NCI-H128 (cell line): ENCODE measurements around the gene ATP13A2.

Experiments
- DNase-seq: peaks from one replicate; lab custom pipeline; 2025; ENCODE audit not compliant: unreplicated experiment; lab: John Stamatoyannopoulos, UW

ATP13A2 gene, protein sequence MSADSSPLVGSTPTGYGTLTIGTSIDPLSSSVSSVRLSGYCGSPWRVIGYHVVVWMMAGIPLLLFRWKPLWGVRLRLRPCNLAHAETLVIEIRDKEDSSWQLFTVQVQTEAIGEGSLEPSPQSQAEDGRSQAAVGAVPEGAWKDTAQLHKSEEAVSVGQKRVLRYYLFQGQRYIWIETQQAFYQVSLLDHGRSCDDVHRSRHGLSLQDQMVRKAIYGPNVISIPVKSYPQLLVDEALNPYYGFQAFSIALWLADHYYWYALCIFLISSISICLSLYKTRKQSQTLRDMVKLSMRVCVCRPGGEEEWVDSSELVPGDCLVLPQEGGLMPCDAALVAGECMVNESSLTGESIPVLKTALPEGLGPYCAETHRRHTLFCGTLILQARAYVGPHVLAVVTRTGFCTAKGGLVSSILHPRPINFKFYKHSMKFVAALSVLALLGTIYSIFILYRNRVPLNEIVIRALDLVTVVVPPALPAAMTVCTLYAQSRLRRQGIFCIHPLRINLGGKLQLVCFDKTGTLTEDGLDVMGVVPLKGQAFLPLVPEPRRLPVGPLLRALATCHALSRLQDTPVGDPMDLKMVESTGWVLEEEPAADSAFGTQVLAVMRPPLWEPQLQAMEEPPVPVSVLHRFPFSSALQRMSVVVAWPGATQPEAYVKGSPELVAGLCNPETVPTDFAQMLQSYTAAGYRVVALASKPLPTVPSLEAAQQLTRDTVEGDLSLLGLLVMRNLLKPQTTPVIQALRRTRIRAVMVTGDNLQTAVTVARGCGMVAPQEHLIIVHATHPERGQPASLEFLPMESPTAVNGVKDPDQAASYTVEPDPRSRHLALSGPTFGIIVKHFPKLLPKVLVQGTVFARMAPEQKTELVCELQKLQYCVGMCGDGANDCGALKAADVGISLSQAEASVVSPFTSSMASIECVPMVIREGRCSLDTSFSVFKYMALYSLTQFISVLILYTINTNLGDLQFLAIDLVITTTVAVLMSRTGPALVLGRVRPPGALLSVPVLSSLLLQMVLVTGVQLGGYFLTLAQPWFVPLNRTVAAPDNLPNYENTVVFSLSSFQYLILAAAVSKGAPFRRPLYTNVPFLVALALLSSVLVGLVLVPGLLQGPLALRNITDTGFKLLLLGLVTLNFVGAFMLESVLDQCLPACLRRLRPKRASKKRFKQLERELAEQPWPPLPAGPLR

DNA sequence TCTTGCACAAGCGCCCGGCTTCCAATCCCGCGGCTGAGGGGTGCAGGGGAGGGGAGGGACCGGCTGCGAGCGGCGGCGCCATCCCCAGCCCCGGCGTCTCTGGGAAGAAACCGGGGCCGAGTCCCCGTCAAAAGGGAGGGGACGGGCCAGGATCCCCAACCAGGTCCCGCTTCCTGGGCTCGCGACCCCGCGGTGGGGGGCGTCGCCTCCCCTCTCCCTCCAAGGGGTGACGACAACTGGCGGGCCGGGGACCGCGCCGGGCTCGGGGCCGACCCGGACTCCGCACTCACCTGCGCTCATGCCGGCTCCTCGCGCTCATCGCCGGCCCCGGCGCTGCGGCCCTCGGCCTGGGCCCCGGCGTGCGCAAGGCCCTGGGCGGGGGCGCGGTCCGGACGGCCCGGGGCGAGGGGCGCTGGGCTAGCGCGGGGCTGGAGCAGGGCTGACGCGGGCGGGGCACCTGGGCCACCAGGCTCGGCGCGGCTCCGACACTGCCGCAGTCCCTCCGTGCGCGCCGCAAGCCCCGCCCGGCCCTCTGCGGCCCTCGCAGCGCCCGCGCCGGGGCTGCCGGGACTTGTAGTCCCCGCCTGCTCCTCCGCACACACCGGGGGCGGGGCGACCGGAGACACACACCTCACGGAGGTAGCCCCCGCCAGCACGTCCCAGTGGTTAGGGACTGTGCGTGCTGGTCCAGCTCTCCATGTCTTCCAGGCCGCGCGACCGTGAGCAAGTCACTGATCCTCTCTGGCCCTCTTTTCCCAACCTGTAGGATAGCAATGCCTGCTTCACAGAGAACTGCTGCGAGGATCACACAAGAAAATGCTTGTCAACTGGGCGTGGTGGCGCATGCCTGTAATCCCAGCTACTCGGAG is at the start of gene ATP13A2:
Gene ATP13A2, minus strand, starts transcription at position 490 of the 869 bp plus-strand sequence. Its CDS starts 190 bp downstream, at position 300.
- DNase-seq: peak; percentile 86

DNA sequence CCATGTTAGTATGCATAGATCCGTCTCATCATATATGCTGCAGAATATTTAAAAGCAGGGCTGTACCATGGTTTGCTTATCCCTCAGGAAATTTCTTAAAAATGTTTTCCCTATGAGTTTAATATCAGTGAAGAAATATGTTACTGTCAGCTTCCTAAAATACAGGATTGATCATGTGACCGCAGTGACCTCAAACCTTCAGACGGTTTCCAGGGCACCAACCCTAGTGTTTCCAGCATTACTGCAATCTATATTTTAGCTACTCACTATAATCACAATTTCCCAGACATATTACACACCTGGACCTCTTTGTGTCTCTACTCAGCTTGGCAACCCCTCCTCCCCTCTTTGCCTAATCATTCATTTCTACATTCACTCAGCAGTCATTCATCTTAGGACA is 49.8 kb upstream of the ATP13A2 start:
- no peak for DNase-seq

DNA sequence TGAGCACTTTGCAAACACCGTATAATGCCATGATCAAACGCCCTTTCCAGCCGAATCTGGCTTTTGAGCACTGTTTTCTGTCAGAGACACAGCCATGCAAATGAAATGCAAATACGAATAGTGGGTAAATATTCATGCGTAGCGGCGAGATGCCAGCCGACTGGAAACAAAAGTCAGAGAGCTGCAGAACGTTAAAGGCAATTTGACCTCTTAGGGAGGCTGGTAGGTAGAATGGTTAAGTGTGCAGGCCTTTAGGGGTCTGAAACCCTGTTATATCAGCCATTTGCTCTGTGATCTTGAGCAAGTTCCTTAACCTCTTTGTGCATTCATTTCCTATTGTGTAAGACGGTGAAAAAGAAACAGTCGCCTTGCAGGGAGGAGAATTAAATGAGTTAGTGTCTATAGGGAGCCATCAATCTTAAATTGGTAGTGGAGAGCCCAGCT is 48.6 kb upstream of the ATP13A2 start:
- no peak for DNase-seq

DNA sequence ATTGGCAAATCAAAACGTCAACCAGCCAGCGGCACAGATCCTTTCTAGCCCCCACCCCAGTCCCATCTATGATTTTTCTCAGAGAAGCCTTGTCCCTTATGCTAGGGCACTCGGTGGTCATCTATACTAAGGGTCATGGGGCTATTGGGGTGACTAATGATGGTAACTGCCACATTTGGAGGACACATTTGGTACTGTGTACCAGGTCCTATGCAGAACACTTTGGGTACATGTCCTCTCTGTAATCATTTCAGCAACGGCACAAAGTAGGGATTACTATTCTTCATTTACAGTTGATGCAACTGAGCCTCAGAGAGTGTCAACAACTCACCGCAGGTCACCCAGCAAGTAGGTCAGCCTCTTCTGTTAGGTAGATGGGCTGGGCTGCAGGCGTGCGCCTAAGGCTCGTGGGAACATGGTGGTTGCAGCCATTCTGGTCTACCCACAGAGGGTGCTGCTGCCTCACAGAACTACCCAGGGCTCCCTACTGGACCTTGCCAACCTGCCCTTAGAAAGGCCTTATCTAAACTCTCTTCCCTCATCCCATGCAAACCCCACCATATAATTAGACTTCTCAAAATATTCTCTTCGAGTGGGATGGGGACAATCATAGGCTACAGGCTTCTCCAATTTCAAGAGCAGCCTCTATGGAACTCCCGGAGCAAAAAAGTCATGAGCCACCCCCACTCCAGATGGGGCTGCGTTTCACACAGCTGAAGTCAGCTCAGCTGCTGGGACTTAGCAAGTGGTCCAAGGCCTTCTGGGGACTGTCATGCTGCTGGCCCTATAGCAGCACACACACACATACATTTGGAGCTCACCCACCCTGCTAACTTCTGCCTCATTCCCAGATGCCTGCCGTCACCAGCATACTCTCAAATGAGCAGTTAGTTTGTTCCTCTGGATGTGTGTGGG is 47.9 kb upstream of the ATP13A2 start:
- DNase-seq: peak; percentile 48

DNA sequence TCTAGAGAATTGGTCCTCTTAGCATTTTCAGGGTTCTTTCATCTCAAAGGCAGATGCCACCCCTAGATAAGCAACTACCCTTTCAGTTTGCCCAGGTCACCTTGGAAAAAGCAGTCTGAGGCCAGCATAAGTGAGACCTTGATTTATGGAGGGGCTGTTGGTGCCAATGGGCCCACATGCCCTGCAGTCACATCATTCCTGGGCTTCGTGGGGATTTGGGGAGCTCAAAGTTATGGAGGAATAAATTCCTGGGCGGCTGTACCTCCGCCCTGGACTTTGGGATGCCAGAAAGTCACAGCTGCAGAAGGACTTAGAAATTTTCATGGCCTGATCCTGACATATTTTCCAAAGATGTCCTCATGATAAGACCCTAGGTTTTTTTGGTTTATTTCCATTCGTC is 44.8 kb upstream of the ATP13A2 start:
- no peak for DNase-seq

DNA sequence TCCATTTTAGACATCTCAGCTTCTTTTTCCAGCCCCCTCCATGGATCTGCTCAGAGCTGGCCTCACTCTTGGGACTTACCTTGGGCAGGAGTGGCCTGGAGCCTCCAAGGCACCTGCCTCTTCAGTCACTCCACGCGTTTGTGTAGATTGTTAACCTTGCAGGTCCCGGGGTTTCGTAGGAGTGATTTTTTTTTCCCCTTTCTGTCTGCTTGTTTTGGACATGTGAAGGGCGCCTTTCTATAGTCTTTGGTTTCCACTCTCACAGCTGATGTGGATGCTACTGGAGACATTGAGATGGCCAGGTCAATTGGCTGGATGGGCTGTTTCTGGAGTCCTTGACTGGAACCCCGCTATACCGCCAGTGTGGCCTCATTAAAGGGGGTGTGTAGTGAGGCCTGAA is 44.1 kb upstream of the ATP13A2 start:
- DNase-seq: no peak

DNA sequence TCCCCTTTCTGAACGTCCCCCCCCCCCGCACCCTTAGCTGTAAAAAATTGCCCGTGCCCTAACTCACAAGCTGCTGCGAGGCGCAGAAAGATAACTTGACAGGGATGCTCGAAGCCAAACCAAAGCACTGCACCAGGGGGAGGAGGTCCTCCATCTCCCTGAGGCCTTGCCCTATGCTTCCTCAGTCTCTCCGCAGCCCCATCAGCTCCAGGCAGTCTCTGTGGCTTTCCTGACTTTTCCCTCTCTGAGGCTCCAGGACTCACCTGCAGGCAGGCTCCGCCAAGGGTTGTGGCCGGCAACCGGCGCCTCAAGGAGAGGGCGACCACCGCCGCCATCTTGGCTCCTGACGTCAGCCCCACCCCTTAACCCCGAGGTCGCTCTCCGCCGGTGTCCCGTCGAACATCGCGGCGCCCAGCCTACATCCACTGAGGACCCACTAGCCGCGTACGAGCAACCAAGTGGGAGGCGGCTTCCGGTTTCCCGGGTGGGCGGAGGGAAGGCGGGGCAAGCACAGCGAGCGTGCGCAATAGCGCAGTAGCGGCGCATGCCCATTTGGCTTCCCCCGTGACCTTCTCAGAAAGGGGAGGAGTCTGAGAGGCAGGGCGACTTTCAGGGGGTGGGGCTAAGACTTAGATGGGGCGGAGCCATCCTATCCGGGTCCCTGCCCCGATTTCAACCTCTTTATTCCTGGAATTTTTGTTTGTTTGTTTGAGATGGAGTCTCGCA is 42.1 kb upstream of the ATP13A2 start, which contains the start of gene SDHB:
Gene SDHB, minus strand, starts transcription at position 348 of the 726 bp plus-strand sequence. Its CDS starts 13 bp downstream, at position 335.
- peak; percentile 99 for DNase-seq

DNA sequence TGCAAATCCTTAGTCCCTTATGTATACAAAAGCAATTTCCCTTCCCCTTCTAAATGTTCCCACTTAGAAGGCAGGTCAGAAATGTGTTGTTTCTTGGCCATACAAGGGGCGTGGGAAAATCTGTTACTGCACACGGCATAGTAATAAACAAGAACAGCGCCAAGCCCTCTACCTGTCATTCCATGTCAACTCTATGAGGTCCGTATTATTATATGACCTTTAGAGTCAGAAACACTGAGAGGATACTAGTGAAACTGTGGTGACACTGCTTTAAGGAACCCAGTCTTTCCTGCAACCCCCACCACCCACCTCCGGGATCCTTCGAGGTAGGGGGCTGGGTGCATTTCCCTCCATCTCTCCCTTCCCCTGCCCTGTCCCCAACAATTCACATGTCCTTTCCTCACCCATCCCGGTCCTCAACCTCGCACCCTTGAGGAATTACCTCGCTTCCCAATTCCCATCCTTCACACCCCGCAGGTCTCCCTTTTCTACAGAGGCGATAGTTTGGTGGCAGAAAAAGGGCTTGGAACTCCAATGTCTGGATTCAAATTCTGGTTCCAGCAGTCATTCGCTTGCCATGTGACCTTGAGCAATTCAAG is 41.5 kb upstream of the ATP13A2 start:
- DNase-seq: no peak

DNA sequence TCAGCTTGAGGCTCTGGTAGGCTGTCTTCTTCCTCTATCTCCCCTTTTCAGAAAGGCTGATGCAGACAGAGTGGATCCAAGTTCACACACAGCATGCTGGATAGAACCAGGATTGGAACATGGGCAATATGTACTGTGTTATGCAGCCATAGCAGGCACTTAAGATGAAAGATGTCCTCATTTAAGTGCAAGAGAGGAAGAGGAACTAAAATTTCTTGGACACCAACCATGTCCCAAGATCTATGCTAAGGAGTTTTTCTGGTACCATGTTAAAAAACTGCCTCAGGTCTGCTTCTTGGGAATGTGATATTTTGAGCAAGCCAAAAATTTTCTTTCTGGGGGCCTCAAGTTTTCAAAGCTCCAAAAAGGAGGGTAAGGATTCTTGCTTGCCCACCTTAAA is 40.9 kb upstream of the ATP13A2 start:
- no peak for DNase-seq

DNA sequence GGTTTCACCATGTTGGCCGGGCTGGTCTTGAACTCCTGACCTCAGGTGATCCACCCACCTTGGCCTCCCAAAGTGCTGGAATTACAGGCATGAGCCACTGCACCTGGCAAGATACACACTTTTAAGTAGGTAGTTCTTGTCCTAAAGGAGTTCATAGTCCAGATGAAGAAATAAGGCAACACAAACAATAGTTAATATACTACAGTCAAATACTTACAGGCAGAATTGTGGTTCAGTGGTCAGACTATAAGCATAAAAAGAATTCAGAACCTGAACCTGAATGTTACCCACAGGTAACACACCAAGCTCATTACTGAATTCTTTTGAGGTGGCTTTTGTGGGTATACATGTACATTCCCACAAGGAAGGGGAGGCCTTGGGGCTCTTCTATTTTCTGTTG is 40.3 kb upstream of the ATP13A2 start:
- no peak for DNase-seq

DNA sequence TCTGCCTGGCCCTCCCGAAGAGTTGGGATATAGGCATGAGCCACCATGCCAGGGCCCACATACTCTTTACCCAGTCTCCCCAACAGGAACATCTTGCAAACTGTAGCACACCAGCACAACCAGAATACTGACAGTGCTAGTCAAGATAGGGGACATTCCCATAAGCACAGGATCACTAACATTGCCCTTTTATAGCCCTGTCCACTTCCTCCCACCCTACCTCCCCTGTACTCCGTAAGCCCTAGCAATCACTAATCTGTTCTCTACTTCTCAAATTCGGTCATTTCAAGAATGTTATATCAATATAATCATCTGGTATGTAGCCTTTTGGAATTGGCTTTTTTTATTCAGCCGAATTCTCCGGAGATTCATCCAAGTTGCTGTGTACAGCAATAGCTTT is 36.2 kb upstream of the ATP13A2 start:
- DNase-seq: no peak

DNA sequence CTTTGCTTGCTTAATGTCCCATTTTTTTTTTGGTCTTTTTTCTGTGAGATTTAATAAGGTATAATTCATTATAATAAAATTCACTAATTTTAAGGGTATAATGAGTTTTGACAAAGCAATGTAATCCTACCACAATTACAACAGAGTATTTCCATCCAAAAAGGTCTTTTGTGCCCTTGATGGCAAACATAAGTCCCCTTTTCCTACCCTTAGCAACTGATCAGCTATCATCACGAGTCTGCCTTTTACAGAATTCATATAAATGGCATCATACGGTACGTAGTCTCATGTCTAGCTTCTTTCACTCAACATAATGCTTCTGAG is 34.6 kb upstream of the ATP13A2 start:
- no peak for DNase-seq

DNA sequence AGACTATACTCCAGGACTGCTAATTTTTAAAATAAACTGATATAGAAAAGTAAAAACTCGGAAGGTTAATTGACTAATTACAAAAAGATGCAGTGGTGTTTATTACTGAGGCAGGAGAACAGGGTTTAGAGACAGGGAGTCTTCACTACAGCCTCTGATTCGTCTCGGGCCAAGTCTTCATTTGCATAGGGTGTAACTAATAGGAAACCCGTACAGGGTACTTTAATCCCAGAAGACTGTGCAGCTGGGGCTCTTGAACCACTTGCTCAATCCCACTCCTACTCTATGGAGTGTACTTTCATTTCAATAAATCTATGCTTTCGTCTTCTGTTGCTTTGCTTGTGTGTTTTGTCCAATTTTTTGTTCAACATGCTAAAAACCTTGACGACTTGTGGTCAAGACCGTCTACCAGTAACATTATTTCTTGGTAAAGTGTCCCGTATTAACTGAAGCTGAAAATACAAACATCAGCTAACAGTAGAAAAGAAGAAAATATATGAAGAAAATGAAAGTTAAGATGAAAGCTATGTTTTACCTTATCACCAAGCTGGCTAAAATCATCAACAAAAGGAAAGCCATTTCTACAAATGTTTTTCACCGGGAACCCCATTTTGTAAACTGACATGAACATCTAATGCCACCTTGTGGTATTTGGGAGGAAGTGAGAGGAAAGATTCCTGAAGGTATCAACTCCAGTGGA is 34.1 kb upstream of the ATP13A2 start:
- peak; percentile 64 for DNase-seq

DNA sequence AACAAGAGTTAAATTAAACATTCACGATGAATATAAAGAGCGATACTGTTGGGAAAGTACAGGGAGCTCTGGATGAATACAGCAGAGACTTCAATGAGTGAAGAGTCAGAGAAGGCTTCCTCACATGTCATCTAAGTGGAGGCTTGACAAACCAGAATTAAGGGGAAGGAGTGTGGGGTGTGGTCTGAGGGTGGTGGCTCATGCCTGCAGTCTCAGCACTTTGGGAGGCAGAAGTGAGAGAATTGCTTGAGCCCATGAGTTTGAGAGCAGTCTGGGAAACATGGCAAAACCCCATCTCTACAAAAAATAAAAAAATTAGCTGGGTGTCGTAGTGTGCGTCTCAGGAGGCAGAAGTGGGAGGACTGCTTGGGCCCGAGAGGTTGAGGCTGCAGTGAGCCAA is 33.4 kb upstream of the ATP13A2 start:
- no peak for DNase-seq

DNA sequence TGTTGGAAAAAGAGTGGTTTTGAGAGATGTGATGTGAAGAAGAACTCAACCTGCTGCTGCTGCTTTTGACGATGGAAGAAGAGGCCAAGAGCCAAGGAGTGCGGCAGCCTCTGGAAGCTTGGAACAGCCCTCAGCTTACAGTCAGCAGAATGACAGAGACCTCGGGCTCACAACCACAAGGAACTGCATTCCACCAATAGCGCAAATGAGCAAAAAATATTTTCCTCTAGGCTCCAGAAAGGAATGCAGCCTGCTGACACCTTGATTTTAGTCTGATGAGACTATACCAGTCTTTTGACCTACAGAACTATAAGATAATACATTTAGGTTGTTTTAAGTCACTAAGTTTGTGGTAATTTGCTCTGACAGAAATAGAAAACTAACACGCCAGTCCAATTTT is 31.9 kb upstream of the ATP13A2 start:
- no peak for DNase-seq

DNA sequence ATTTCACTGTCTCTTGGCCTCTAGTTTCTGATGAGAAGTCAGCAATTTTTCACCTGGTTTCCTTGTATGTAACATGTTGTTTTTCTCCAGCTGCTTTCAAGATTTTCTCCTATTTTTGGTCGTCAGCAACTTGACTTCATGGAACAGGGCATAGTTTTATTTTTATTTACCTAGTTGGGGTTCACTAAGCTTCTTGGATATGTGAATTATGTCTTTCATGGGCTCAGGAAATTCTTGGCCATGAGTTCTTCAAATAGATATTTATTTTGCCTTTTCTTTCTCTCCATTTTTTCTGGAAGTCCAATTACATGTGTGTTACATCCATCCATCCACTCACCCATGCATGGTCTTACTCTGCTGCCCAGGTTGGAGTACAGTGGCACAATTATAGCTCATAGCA is 28.4 kb upstream of the ATP13A2 start:
- DNase-seq: no peak

DNA sequence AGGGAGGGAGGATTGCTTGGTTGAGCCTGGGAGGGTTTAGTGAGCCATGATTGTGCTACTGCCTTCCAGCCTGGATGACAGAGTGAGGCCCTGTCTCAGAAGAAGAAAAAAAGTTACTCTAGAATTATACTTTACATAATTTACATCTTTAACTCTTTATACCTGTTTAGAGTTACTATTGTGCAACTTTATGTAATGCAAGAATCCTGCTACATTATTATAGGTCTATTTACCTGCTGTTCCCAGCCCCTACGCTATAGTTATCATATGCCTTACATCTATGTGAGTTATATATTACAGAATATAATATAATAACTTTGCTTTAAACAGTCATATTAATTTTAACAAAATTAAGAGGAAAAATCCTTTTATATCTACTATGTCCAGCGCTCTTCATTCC is 27.8 kb upstream of the ATP13A2 start:
- DNase-seq: no peak

DNA sequence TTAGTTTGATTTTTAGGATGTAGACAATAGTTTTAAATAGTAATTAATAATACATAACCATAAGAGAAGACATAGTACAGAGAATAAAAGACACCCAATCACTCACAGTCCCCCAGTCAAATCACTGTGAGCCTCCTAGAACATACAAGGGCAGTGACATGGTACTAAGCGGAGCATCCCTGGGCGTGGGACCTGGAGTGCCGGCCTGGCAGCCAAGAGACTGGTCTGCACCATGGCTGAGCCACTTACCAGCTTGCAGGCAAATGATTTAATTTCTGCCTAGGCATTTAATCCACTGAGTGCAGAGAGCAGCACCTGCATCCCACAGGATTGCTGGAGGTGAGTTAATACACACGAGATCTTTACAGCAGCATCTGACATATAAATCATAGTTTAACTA is 21.8 kb upstream of the ATP13A2 start:
- no peak for DNase-seq
